8988T (cell line): ENCODE results near the gene PRICKLE3.
A peak's percentile ranks its signal among the peaks of the same experiment; 100 is the strongest.
"Not testable (repeated sequence)": the region's sequence is repeated elsewhere in the genome, so short reads cannot be mapped to it uniquely, and the experiment has no call there.

ENCODE experiments used
- DNase-seq: peaks from one replicate; pipeline ENCODE4 v3.0.0; 2011

Gene PRICKLE3

DNA sequence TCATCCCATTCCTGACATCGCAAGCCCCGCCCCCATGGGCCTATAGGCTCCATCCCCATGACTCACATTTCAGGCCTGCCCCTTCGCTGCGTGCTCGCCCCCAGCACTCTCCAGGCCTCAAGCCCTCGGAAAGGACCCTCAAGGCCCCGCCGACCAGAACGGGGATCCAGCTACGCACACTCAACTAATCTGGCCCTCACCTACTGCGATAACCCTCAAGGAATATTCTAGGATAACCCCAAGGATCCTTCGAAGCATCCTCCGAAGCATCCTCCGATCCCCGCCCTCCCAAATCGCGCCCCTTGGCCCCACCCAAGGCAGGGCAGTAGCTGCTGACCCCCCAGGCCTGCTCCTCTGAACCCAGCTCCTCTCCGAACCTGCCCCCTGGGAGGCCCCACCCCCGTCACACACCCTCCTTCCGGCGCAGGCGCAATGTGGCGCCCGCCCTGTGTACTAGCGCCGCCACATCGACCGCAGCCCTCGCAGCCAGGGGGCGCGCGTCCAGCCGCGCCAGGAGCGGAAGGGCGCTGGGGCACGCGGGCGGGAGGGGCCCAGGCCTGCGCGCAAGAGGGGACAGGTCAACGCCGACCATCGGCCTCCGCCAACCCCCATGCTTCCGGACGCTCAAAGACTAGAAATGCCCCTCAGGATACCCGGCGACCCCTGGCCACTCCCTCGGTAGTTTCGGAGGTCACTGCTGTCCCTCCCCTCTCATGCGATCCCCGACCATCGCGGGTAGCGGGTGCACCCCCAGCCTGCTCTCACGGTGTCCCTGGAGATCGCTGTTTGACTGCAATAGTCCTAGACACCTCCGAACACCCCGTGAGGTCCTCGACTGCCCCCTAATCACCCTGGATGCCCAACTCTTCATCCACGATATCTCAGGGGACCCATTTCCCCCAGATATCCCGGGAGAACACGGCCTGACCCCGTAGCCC, 30.0 kb downstream of the PRICKLE3 start:
- peak; percentile 66 for DNase-seq

DNA sequence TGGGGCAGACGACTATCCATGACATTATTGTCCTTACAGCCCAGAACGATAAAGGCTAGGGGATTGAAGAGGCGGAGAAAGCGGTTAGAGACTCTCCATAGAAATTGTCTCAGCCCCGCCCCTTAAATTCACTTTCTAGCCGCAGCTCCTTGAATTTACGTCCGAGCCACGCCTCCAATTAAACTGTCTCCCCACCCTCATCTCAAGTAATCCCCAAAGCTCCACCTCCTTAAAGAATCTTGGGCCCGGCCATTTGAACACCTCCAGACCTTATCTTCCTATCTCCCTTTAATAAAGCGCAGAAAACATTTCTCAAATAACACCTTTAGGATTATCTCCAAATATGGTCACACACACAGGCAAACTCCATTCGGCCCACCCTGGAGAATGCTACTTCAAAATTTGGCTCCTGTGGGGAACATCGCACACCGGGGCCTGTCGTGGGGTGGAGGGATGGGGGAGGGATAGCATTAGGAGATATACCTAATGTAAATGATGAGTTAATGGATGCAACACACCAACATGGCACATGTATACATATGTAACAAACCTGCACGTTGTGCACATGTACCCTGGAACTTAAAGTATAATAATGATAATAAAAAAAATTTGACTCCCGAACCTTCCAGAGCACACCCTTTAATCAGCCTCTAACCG, 30.8 kb downstream of the PRICKLE3 start:
- DNase-seq, result no peak

DNA sequence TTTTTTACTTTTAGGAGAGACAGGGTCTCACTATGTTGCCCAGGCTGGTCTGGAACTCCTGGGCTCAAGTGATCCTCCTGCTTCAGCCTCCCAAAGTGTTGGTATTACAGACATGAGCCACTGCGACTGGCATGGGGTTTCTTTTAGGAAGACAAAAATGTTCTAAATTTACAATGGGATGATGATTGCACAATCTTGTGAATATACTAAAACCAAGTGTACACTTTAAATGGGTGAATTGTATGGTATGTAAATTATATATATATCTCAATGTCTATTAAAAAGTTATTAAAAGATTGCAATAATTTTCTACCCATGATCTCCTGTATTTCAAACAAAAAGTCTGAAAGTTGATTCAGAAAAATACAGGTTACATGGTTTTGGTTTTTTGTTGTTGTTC, 32.7 kb downstream of the PRICKLE3 start:
- DNase-seq, result no peak

DNA sequence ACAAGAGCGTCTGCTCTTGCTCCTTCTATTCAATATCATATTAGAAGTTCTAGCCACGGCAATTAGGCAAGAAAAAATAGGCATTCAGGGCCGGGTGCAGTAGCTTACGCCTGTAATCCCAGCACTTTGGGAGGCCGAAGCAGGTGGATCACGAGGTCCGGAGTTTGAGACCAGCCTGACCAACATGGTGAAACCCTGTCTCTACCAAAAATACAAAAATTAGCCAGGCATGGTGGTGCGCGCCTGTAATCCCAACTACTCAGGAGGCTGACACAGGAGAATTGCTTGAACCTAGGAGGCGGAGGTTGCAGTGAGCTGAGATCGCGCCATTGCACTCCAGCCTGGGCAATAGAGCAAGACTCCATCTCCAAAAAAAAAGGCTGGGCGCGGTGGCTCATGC, 36.9 kb downstream of the PRICKLE3 start:
- not testable (repeated sequence) for DNase-seq

DNA sequence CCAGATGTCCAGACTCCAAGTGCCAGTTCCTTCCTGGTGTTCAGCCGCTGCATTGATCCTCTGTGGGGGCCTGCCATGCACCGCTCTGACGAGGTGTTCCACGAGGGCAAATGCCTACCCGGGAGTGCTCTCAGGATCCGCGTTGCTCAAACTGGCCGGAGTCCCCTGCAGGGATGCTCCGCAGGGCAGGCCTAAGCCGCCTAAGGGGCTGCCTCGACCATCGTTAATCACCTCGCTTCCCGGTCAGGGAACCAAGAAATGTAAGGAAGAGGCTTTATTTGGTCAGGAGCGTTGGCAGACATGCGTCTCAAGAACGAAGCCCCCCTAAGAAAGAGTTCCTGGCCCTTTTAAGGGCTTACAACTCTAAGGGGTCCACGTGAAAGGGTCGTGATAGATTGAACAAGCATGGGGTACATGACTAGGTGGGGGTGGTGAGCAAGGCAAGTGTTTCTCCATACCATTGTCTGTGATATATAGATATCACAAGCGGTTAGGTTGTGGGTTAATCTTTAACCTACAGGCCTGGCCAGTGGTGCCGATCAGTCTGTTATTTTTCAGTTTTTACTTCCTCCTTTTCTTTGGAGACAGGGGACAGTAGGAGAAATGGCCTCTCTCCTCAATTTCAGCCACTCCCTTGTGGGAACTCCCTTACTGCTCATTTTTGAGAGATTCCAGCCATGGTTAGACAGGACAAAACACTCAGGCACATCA, 37.6 kb downstream of the PRICKLE3 start:
- not testable (repeated sequence) for DNase-seq

DNA sequence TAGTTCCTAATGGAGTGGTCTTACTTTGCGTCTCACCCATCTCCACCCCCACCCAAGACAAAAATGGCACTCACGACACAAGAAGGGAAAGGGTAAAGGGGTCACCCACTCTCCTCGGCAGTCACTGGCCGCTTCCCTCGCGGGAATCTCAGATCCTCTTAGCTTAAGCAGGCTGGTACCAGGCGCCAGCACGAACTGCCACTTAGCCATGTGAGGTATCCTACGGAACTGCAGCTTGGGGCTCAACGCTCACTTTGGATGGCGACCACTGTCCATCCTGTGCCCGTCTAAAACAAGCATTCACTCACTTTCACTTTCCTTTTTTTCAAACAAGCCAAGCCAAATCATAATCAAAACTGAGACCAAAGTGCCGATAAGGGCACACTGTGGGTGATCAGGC, 38.2 kb downstream of the PRICKLE3 start:
- DNase-seq, result no peak

DNA sequence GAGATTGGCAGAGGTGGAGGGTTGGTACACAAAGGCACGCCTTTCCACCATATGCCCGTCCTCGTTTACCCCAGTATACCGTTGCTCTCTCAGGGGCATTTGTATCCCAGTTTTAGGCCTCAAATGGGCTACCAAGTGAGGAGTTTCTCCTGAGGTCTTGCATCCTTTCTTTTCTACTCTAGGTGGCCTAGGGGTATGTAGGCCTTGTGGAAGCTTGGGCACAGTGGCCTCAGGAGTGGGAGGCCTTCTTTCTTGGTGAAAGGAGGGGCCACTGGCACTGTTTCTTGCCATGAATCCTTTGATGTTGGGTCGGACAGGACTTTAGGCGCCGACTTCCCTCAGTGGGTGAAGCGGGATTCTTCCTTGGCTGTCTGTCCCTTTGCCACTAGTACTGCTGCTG, 38.9 kb downstream of the PRICKLE3 start:
- no peak for DNase-seq

DNA sequence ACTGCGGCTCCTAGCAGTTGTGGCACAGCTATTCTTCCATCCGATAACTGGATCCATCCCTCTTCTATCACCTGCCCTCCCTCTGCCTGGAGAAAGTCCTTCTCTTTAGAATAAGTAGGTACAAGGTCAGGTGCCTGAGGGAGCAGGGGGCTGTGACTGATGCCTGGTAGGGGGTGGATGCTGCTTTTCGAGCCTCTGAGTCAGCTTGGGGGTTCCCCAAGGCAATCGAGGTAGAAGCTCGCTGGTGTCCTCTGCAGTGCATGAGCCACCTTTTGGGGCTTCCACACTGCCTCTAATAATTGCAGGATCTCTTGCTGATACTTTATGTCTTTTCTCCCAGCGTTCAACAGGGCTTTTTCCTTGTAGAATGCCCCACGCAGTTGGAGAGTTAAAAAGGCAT, 43.0 kb downstream of the PRICKLE3 start:
- DNase-seq, result not testable (repeated sequence)

DNA sequence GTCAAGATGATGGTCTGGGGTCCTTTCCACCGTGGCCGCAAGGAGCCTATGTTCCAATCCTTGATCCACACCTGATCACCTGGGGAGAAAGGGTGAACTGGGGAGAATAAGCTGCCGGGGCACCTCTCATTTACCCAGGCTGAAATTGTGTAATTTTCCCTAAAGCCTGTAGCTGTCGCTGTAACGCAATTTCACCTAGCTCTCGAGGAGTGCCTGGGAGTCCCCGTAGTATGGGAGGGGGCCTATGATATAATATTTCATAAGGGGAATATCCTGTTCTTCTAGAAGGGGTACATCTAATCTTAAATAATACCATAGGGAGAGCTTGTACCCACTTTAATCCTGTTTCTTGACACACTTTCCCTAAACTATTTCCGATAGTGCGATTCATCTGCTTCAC, 43.9 kb downstream of the PRICKLE3 start:
- not testable (repeated sequence) for DNase-seq

DNA sequence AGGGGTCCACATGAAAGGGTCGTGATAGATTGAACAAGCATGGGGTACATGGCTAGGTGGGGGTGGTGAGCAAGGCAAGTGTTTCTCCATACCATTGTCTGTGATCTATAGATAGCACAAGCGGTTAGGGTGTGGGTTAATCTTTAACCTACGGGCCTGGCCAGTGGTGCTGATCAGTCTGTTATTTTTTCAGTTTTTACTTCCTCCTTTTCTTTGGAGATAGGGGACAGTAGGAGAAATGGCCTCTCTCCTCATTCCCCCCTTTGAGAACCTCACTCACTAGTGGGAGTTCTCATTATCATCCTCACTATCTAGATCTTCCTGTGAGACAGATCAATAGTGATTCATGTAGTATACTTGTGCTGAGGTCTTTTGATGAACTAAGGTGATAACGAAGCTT, 46.5 kb downstream of the PRICKLE3 start:
- DNase-seq, result no peak

DNA sequence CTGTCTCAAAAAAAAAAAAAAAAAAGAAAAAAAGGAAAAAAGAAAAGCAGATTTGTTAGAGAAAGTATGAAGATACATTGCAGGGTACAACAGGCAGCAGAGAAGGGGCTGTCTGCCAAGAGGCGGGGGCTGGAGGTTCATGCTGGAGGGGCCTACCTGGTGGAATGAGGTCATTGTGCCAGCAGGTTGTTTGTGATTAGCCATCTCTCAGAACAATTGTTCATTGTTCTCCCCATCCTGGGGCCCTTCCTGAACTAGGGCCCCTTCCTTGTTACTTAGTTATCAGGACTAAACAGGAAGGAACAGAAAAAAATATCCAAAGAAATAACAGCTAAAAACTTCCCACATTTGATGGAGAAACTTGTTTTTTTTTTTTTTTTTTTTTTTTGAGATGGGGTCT, 48.7 kb downstream of the PRICKLE3 start:
- DNase-seq, result no peak

DNA sequence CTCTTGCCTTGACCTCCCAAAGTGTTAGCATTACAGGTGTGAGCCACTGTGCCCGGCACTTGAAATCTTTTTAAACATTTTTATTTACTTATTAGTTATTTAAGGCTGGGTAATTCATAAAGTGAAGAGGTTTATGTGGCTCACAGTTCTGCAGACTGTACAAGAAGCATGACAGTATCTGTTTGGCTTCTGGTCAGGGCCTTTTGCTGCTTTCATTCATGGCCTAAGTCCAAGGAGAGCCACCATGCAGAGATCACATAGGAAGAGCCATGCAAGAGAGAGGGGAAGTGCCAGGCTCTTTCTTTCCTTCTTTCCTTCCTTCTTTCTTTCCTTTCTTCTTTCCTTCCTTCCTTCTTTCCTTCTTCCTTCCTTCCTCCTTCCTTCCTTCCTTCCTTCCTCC, 52.4 kb downstream of the PRICKLE3 start:
- no peak for DNase-seq

DNA sequence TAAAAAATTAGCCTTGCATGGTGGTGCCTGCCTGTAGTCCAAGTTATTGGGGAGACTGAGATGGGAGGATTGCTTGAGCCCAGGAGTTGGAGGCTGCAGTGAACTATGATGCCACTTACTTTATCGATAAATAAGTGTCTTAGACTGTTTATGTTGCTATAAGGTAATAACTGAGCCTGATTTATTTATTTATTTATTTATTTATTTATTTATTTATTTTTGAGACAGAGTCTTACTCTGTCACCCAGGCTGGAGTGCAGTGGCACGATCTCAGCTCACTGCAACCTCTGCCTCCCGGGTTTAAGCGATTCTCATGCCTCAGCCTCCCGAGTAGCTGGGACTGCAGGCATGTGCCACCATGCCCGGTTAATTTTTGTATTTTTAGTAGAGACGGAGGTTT, 53.9 kb downstream of the PRICKLE3 start:
- not testable (repeated sequence) for DNase-seq

DNA sequence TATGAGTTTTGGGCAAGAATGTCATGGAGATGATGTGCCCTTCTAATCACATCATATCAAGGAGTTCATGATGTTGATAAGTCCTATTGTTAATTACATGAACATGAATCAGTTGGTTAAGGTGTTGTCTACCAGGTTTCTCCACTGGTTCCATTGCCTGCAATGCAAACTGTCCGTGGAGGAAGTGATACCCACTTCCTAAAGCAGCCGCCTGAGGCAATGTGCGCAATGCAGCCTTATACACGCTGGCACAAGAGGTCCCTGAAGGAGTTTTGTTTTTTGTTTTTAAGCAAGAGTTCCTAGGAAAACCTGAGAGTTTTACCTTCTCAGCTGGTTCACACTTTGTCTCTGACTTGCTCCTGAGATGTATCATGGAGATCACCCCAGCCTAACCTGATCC, 56.7 kb downstream of the PRICKLE3 start:
- no peak for DNase-seq

DNA sequence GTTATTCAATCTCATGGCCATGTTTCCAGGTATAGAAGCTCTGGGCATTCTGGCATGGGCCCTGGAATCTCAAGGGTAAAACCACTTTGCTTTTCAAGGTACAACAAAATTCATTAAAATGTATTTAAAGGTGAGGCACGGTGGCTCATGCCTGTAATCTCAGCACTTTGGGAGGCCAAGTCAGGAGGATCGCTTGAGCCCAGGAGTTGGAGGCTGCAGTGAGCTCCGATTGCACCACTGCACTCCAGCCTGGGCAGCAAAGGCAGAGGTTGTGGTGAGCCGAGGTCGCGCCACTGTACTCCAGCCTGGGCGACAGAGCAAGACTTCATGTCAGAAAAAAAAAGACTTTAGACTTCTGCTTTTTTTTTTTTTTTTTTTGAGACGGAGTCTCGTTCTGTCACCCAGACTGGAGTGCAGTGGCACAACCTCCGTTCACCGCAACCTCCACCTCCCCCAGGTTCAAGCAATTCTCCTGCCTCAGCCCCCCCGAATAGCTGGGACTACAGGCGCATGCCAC, 58.4 kb downstream of the PRICKLE3 start:
- DNase-seq, result not testable (repeated sequence)
